Liver (tissue), 9 donors: ENCODE data around the gene CD209. TPM values are rescaled to one million over a fixed set of nuclear protein-coding genes. Genes with fewer than 3 reads are reported as not detected.
"Not testable (repeated sequence)": the region's sequence is repeated elsewhere in the genome, so short reads cannot be mapped to it uniquely, and the experiment has no call there.

Experiments used
- DNase-seq: peaks from one replicate; pipeline ENCODE4 v3.0.0-alpha.2; 2017; ENCODE audit warnings: low spot score
- H3K27ac ChIP-seq, 2 donors: one replicate each; pipeline ENCODE4 v1.7.0; 2013; ENCODE audit warnings: inconsistent platforms in 2 of 2, low read length in 2 of 2, control low read depth in 1 of 2, low read depth in 1 of 2, mild to moderate bottlenecking in 1 of 2
- H3K27me3 ChIP-seq, 4 donors: one replicate each; pipeline versions ENCODE4 v1.6.1 to v1.7.0; 2013; ENCODE audit warnings: low read length in 3 of 4, inconsistent platforms in 1 of 4, mild to moderate bottlenecking in 1 of 4, moderate library complexity in 1 of 4; ENCODE audit not compliant: control insufficient read depth in 4 of 4, insufficient read depth in 4 of 4
- H3K36me3 ChIP-seq, 4 donors: one replicate each; pipeline versions ENCODE4 v1.6.1 to v1.7.0; 2013; ENCODE audit warnings: low read length in 3 of 4, mild to moderate bottlenecking in 3 of 4, low read depth in 1 of 4, moderate library complexity in 1 of 4; ENCODE audit not compliant: control insufficient read depth in 4 of 4, insufficient read depth in 3 of 4
- H3K4me1 ChIP-seq, 4 donors: one replicate each; pipeline versions ENCODE4 v1.6.1 to v1.7.0; 2013; ENCODE audit warnings: low read length in 3 of 4, mild to moderate bottlenecking in 3 of 4, moderate library complexity in 1 of 4; ENCODE audit not compliant: control insufficient read depth in 4 of 4, insufficient read depth in 4 of 4
- H3K4me3 ChIP-seq, 3 donors: one replicate each; pipeline versions ENCODE4 v1.6.1 to v1.7.0; 2013; ENCODE audit warnings: low read length in 3 of 3, control low read depth in 1 of 3, low read depth in 1 of 3, mild to moderate bottlenecking in 1 of 3
- H3K9ac ChIP-seq, 2 donors: one replicate each; pipeline ENCODE4 v1.7.0; 2013; ENCODE audit warnings: low read length in 2 of 2, mild to moderate bottlenecking in 2 of 2, moderate library complexity in 2 of 2, control low read depth in 1 of 2, low read depth in 1 of 2
- H3K9me3 ChIP-seq, 4 donors: one replicate each; pipeline versions ENCODE4 v1.6.1 to v1.7.0; 2013; ENCODE audit warnings: low read length in 3 of 4; ENCODE audit not compliant: control insufficient read depth in 4 of 4
- EGR1 ChIP-seq, 2 donors: IDR thresholded peaks; 2 replicates each; pipeline ENCODE4 v1.6.1; 2016 to 2018; ENCODE audit warnings: antibody characterized with exemption in 2 of 2, low read depth in 2 of 2
- FOXA1 ChIP-seq: IDR thresholded peaks from 2 replicates; pipeline ENCODE4 v1.6.1; 2016; ENCODE audit warnings: antibody characterized with exemption
- GABPA ChIP-seq, 2 donors: IDR thresholded peaks in 1 of 2; conservative IDR thresholded peaks in 1 of 2; 2 replicates each; pipeline ENCODE4 v1.6.1; 2016; ENCODE audit warnings: antibody characterized with exemption in 2 of 2, mild to moderate bottlenecking in 1 of 2, moderate library complexity in 1 of 2
- HNF4A ChIP-seq, 2 donors: conservative IDR thresholded peaks; 2 replicates each; pipeline ENCODE4 v1.6.1; 2016; ENCODE audit warnings: antibody characterized with exemption in 2 of 2, mild to moderate bottlenecking in 2 of 2
- HNF4G ChIP-seq: IDR thresholded peaks from 2 replicates; pipeline ENCODE4 v1.6.1; 2016; ENCODE audit warnings: antibody characterized with exemption
- MAX ChIP-seq: IDR thresholded peaks from 2 replicates; pipeline ENCODE4 v1.6.1; 2016; ENCODE audit warnings: antibody characterized with exemption
- NR2F2 ChIP-seq: IDR thresholded peaks from 2 replicates; pipeline ENCODE4 v1.6.1; 2016; ENCODE audit warnings: antibody characterized with exemption
- RAD21 ChIP-seq, 2 donors: IDR thresholded peaks; 2 replicates each; pipeline ENCODE4 v1.6.1; 2016; ENCODE audit warnings: antibody characterized with exemption in 2 of 2, mild to moderate bottlenecking in 2 of 2
- RXRA ChIP-seq, 2 donors: IDR thresholded peaks; 2 replicates each; pipeline ENCODE4 v1.6.1; 2017 to 2018; ENCODE audit warnings: antibody characterized with exemption in 2 of 2, mild to moderate bottlenecking in 1 of 2
- YY1 ChIP-seq: IDR thresholded peaks from 2 replicates; pipeline ENCODE4 v1.6.1; 2016; ENCODE audit warnings: antibody characterized with exemption, mild to moderate bottlenecking
- WGBS: extraction: QIAGEN DNeasy Blood & Tissue Kit; methylation state at CpG from one replicate; pipeline ENCODE4 v1.1.7; 2013; 5-methylcytosine and 5-hydroxymethylcytosine counted together
- polyA plus RNA-seq, 2 donors: library from polyadenylated mRNA; stranded (reverse) in 1 of 2; unstranded in 1 of 2; fragments of 200-250 nt in 1 of 2; fragments of >200 nt in 1 of 2; fragmentation: Nextera tagmentation in 1 of 2; extraction: Ambion mirVana in 1 of 2; gene quantifications; one replicate each; pipeline versions ENCODE4 v1.2.1 to v1.2.3, GENCODE V29; 2013 to 2015
- total RNA-seq, 2 donors: library from RNA; depleted of rRNA; stranded (reverse); fragments of >200 nt; gene quantifications; one replicate each; pipeline ENCODE4 v1.2.3, GENCODE V29; 2014
- TF ChIP-seq, protein P1 (sequence below): IDR thresholded peaks from 2 replicates; pipeline ENCODE4 v1.6.1; 2016; ENCODE audit warnings: antibody characterized with exemption
- TF ChIP-seq, protein P2 (sequence below): fragments of 150-350 bp; IDR thresholded peaks from 2 replicates; pipeline ENCODE4 v1.5.1; 2017; ENCODE audit warnings: improper control_type of control experiment, low read depth, low read length; ENCODE audit not compliant: missing input control
- donor health status: healthy.
- donor health status: healthy.
- donor health status: healthy.
- donor health status: healthy.
- donor health status: healthy.

Gene CD209
- total and polyA plus RNA-seq, 4 donors = 0.44 to 3.5 (median 1.8) TPM

- WGBS = 24% methylated on average over 4 of the region's 4 CpGs
- H3K4me1 ChIP-seq = no peaks in the 10 kb centered on the region
- no peaks in the 10 kb centered on the region for H3K36me3 ChIP-seq
- no peaks in the 10 kb centered on the region for H3K27me3 ChIP-seq
- no peak overlapping the region for H3K4me3 ChIP-seq
- peaks cover 0 to 3% (median 0%) of the 10 kb centered on the region in 4 donors for H3K9me3 ChIP-seq
- TF ChIP-seq FOXA1 = no peak
- peak; percentile 16 to 27 for TF ChIP-seq RAD21 (IDR thresholded peaks at IDR 0.05)
- no peak for DNase-seq
- H3K27ac ChIP-seq = no peak overlapping the region
- no peak overlapping the region for H3K9ac ChIP-seq
Measured at GRCh38 chr19:7748756-7749155, 1.4 kb upstream of the CD209 start.

DNA sequence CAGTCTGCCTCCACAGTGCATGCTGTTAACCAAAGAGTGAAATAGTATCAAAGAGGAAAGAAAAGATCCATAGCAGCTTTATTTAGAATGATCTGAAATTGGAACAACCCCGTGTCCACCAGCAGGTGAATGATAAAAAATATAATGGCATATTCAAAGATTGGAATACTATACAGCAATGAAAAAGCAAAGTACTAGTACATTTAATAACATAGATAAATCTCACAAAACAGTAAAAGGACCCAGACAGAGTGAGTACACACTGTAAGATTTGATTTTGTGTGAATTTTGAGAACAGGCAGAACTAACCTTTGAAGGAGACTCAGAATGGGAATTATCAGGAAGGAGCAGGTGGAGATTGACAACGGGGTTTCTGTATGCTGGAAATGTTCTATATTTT is 837 bp upstream of the CD209 start:
- H3K4me1 ChIP-seq = no peaks in the 10 kb centered on the region
- H3K9ac ChIP-seq = no peak overlapping the region
- TF ChIP-seq RXRA (IDR thresholded peaks at IDR 0.05) (no peak), HNF4G (no peak)
- TF ChIP-seq, protein P1, sequence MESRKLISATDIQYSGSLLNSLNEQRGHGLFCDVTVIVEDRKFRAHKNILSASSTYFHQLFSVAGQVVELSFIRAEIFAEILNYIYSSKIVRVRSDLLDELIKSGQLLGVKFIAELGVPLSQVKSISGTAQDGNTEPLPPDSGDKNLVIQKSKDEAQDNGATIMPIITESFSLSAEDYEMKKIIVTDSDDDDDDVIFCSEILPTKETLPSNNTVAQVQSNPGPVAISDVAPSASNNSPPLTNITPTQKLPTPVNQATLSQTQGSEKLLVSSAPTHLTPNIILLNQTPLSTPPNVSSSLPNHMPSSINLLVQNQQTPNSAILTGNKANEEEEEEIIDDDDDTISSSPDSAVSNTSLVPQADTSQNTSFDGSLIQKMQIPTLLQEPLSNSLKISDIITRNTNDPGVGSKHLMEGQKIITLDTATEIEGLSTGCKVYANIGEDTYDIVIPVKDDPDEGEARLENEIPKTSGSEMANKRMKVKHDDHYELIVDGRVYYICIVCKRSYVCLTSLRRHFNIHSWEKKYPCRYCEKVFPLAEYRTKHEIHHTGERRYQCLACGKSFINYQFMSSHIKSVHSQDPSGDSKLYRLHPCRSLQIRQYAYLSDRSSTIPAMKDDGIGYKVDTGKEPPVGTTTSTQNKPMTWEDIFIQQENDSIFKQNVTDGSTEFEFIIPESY = no peak
- H3K36me3 ChIP-seq = no peaks in the 10 kb centered on the region
- no peak overlapping the region for H3K4me3 ChIP-seq
- DNase-seq = no peak
- H3K9me3 ChIP-seq = peaks cover 0 to 3% (median 0%) of the 10 kb centered on the region in 4 donors
- no peak overlapping the region for H3K27ac ChIP-seq
- 69% methylated on average over 2 of the region's 2 CpGs for WGBS
- H3K27me3 ChIP-seq = no peaks in the 10 kb centered on the region

DNA sequence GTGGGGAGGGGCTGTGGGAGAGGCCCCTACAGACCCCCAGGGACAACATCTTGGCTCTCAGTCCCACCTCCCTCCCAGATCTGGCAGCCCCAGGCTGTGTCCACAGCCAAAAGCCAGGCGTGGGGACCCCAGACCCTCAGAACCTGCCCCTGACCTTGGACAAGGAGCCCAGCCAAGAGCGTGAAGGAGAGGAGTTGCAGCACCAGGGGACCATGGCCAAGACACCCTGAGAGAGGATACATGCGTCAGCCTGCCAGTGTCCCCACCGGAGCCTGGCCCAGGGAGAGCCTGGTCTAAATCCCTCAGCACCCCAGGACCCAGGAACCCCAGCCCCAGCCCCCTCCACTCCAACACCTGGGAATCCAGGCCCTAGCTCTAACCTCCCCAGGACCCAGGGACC is 1.0 kb downstream of the CD209 start:
- H3K4me3 ChIP-seq, DNase-seq, H3K9me3 ChIP-seq, H3K27ac ChIP-seq, H3K36me3 ChIP-seq, H3K9ac ChIP-seq, H3K27me3 ChIP-seq, H3K4me1 ChIP-seq: not testable (repeated sequence)
- 72% methylated on average over 4 of the region's 4 CpGs for WGBS

DNA sequence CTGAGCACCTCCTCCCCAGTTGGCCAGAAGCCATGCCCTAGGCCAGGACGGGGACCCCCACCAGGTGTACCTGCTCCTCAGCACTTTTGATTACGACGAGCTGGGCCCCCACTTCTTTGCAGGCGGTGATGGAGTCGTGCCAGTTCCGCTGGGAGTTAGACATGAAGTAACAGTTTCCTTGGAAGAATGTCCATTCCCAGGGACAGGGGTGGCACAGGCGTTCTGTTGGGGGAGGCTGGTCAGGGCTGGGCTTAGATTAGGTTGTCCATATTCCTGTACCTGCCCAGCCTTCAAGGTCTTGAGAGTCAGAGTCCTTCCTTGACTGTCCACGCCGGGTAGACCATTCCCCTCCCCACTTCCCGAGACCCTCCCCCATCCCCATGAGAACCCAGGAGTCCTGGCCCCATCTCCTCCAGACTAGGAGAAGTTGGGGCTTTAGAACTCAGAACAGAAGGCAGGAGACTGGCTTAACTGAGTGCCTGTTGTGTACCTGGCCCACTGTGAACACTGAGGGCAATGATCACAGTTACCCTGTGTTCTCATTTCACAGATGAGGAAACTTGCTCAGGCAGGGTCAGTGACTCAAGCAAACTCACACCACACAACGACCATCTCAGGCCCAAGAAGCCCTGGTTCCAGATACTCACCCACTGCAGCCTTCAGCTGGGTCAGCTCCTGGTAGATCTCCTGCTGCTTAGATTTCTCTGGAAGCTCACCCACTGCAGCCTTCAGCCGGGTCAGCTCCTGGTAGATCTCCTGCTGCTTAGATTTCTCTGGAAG is 2.3 kb downstream of the CD209 start:
- H3K4me3 ChIP-seq = no peak overlapping the region
- 75% methylated on average over 12 of the region's 12 CpGs for WGBS
- no peaks in the 10 kb centered on the region for H3K36me3 ChIP-seq
- H3K9me3 ChIP-seq = no peaks in the 10 kb centered on the region
- no peaks in the 10 kb centered on the region for H3K4me1 ChIP-seq
- no peak overlapping the region for H3K9ac ChIP-seq
- no peaks in the 10 kb centered on the region for H3K27me3 ChIP-seq
- no peak overlapping the region for H3K27ac ChIP-seq
- DNase-seq = no peak
- TF ChIP-seq, protein P2, sequence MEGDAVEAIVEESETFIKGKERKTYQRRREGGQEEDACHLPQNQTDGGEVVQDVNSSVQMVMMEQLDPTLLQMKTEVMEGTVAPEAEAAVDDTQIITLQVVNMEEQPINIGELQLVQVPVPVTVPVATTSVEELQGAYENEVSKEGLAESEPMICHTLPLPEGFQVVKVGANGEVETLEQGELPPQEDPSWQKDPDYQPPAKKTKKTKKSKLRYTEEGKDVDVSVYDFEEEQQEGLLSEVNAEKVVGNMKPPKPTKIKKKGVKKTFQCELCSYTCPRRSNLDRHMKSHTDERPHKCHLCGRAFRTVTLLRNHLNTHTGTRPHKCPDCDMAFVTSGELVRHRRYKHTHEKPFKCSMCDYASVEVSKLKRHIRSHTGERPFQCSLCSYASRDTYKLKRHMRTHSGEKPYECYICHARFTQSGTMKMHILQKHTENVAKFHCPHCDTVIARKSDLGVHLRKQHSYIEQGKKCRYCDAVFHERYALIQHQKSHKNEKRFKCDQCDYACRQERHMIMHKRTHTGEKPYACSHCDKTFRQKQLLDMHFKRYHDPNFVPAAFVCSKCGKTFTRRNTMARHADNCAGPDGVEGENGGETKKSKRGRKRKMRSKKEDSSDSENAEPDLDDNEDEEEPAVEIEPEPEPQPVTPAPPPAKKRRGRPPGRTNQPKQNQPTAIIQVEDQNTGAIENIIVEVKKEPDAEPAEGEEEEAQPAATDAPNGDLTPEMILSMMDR = no peak
- no peak for TF ChIP-seq HNF4A (conservative IDR thresholded peaks at IDR 0.05)
- TF ChIP-seq RXRA (IDR thresholded peaks at IDR 0.05) = no peak
- TF ChIP-seq NR2F2 = no peak
- TF ChIP-seq HNF4G = no peak
- TF ChIP-seq GABPA (IDR thresholded peaks at IDR 0.05 in 1 of 2, conservative IDR thresholded peaks at IDR 0.05 in 1 of 2) = no peak
- no peak for TF ChIP-seq FOXA1
- no peak for TF ChIP-seq MAX
- TF ChIP-seq, protein P1 = no peak
- no peak for TF ChIP-seq YY1
- no peak for TF ChIP-seq EGR1 (IDR thresholded peaks at IDR 0.05; ENCODE audit: low read depth in 2 of 2)
